Measurements from ENCODE around the gene CCNH.

The CCNH gene

GRCh38 chr5:87399720-87400119 lies 13.0 kb downstream of the CCNH start:
- DNase-seq (ENCODE audit: low read depth in 1 of 2, low spot score in 1 of 2) = peak in 1 of 2 experiments; percentile 1
- Histone ChIP-seq H3K4me3 (replicated peaks; ENCODE audit: insufficient read depth, low read length) (no peak overlapping the region), H3K27ac (replicated peaks) (peak overlapping the region; percentile 40; the same call in 1 of the 2 replicates), H3K27me3 (ENCODE audit: insufficient read depth, poor library complexity, severe bottlenecking) (no peaks in the 10 kb centered on the region)
- TF ChIP-seq CTCF (IDR thresholded peaks at IDR 0.05; ENCODE audit: insufficient read depth, low read length) (no peak), GABPA (IDR thresholded peaks at IDR 0.05; ENCODE audit: low read depth) (no peak), SPI1 (IDR thresholded peaks at IDR 0.05; ENCODE audit: borderline replicate concordance, low read depth) (no peak), REST (IDR thresholded peaks at IDR 0.05; ENCODE audit: insufficient replicate concordance, low read depth) (no peak), POLR2AphosphoS5 (IDR thresholded peaks at IDR 0.05; ENCODE audit: low read depth) (no peak)

- no peaks in the 10 kb centered on the region for H3K27me3 ChIP-seq (ENCODE audit: insufficient read depth, poor library complexity, severe bottlenecking)
- DNase-seq (ENCODE audit: low read depth in 1 of 2, low spot score in 1 of 2) = no peak
- no peak overlapping the region for H3K4me3 ChIP-seq (replicated peaks; ENCODE audit: insufficient read depth, low read length)
- TF ChIP-seq POLR2AphosphoS5 (IDR thresholded peaks at IDR 0.05; ENCODE audit: low read depth) = no peak
- no peak for TF ChIP-seq CTCF (IDR thresholded peaks at IDR 0.05; ENCODE audit: insufficient read depth, low read length)
- TF ChIP-seq REST (IDR thresholded peaks at IDR 0.05; ENCODE audit: insufficient replicate concordance, low read depth) = no peak
- TF ChIP-seq SPI1 (IDR thresholded peaks at IDR 0.05; ENCODE audit: borderline replicate concordance, low read depth) = no peak
- TF ChIP-seq GABPA (IDR thresholded peaks at IDR 0.05; ENCODE audit: low read depth) = no peak
- H3K27ac ChIP-seq (replicated peaks) = peak overlapping the region; percentile 40
Measured at GRCh38 chr5:87398981-87399614, 13.6 kb downstream of the CCNH start.

GRCh38 chr5:87394411-87395165 lies 18.1 kb downstream of the CCNH start:
- no peak for TF ChIP-seq CTCF (IDR thresholded peaks at IDR 0.05; ENCODE audit: insufficient read depth, low read length)
- no peak for TF ChIP-seq GABPA (IDR thresholded peaks at IDR 0.05; ENCODE audit: low read depth)
- no peak for TF ChIP-seq SPI1 (IDR thresholded peaks at IDR 0.05; ENCODE audit: borderline replicate concordance, low read depth)
- no peak for TF ChIP-seq POLR2AphosphoS5 (IDR thresholded peaks at IDR 0.05; ENCODE audit: low read depth)
- no peak for TF ChIP-seq REST (IDR thresholded peaks at IDR 0.05; ENCODE audit: insufficient replicate concordance, low read depth)
- no peaks in the 10 kb centered on the region for H3K27me3 ChIP-seq (ENCODE audit: insufficient read depth, poor library complexity, severe bottlenecking)
- H3K4me3 ChIP-seq (replicated peaks; ENCODE audit: insufficient read depth, low read length) = no peak overlapping the region
- DNase-seq (ENCODE audit: low read depth in 1 of 2, low spot score in 1 of 2) = no peak
- no peak overlapping the region for H3K27ac ChIP-seq (replicated peaks)

Measured in HL-60 (cell line).